Type B pancreatic cell (in vitro differentiated cells): ENCODE measurements around the gene TRPV6. TPM values are rescaled to one million over a fixed set of nuclear protein-coding genes. Genes with fewer than 3 reads are reported as not detected.

Source experiments
- DNase-seq: peaks from one replicate; pipeline ENCODE4 v3.0.0; 2021; ENCODE audit warnings: mixed read lengths; ENCODE audit not compliant: unreplicated experiment; ENCODE audit errors: extremely low spot score
- H3K27ac Mint-ChIP-seq: 2 replicates; pipeline ENCODE4 v1.8.0; 2021; ENCODE audit warnings: mild to moderate bottlenecking, mixed read lengths
- H3K27me3 Mint-ChIP-seq: 2 replicates; pipeline ENCODE4 v1.8.0; 2021; ENCODE audit warnings: mixed read lengths
- H3K36me3 Mint-ChIP-seq: 2 replicates; pipeline ENCODE4 v1.8.0; 2021; ENCODE audit warnings: mixed read lengths
- H3K4me1 Mint-ChIP-seq: one replicate; pipeline ENCODE4 v1.8.0; 2021; ENCODE audit warnings: mixed read lengths; ENCODE audit not compliant: unreplicated experiment
- H3K4me3 Mint-ChIP-seq: 2 replicates; pipeline ENCODE4 v1.8.0; 2021; ENCODE audit warnings: mild to moderate bottlenecking, mixed read lengths
- H3K9me3 Mint-ChIP-seq: 2 replicates; pipeline ENCODE4 v1.8.0; 2021; ENCODE audit warnings: mixed read lengths
- CTCF ChIP-seq: fragments of 200-600 bp; sonication (generic); conservative IDR thresholded peaks from 2 replicates; pipeline ENCODE4 v1.5.0; 2021; ENCODE audit warnings: antibody characterized with exemption, mild to moderate bottlenecking
- total RNA-seq: library from RNA; stranded (reverse); gene quantifications from 2 replicates; pipeline ENCODE4 v1.2.1, GENCODE V29; 2021; ENCODE audit warnings: low replicate concordance

The TRPV6 gene
- total RNA-seq, 1 donor from 2014 or later: 8.1 TPM

- H3K4me1 Mint-ChIP-seq: no peaks in the 10 kb centered on the region
- H3K27me3 Mint-ChIP-seq: no peaks in the 10 kb centered on the region
- no peaks in the 10 kb centered on the region for H3K36me3 Mint-ChIP-seq
- no peak for DNase-seq
- H3K4me3 Mint-ChIP-seq: peak overlapping the region; percentile 21
- H3K9me3 Mint-ChIP-seq: peaks cover 3% of the 10 kb centered on the region
- no peak for TF ChIP-seq CTCF
- H3K27ac Mint-ChIP-seq: peak overlapping the region; percentile 20
These were observed 28.0 kb upstream of the TRPV6 start for GRCh38 chr7:142913566-142913965.

GRCh38 chr7:142913051-142913450 lies 27.5 kb upstream of the TRPV6 start:
- H3K4me1 Mint-ChIP-seq: no peaks in the 10 kb centered on the region
- no peak for DNase-seq
- no peaks in the 10 kb centered on the region for H3K36me3 Mint-ChIP-seq
- no peak overlapping the region for H3K4me3 Mint-ChIP-seq
- H3K27ac Mint-ChIP-seq: peak overlapping the region; percentile 20
- peaks cover 3% of the 10 kb centered on the region for H3K9me3 Mint-ChIP-seq
- no peak for TF ChIP-seq CTCF
- H3K27me3 Mint-ChIP-seq: no peaks in the 10 kb centered on the region

GRCh38 chr7:142910481-142910880 lies 24.9 kb upstream of the TRPV6 start:
- H3K9me3 Mint-ChIP-seq: peaks cover 3% of the 10 kb centered on the region
- TF ChIP-seq CTCF: no peak
- no peaks in the 10 kb centered on the region for H3K4me1 Mint-ChIP-seq
- no peaks in the 10 kb centered on the region for H3K36me3 Mint-ChIP-seq
- peak overlapping the region; percentile 74 for H3K27ac Mint-ChIP-seq
- no peak overlapping the region for H3K4me3 Mint-ChIP-seq
- no peaks in the 10 kb centered on the region for H3K27me3 Mint-ChIP-seq
- no peak for DNase-seq

- no peak for DNase-seq
- Mint-ChIP-seq H3K4me1 (no peaks in the 10 kb centered on the region), H3K36me3 (no peaks in the 10 kb centered on the region), H3K9me3 (peaks cover 3% of the 10 kb centered on the region), H3K27me3 (no peaks in the 10 kb centered on the region), H3K4me3 (no peak overlapping the region), H3K27ac (peak overlapping the region; percentile 74)
- no peak for TF ChIP-seq CTCF
These were observed 24.5 kb upstream of the TRPV6 start for GRCh38 chr7:142910031-142910433.

GRCh38 chr7:142908921-142909890 lies 23.7 kb upstream of the TRPV6 start:
- no peak overlapping the region for H3K4me3 Mint-ChIP-seq
- H3K27ac Mint-ChIP-seq: peak overlapping the region; percentile 74
- H3K36me3 Mint-ChIP-seq: no peaks in the 10 kb centered on the region
- no peaks in the 10 kb centered on the region for H3K4me1 Mint-ChIP-seq
- peak; percentile 27 for TF ChIP-seq CTCF
- DNase-seq: no peak
- peaks cover 3% of the 10 kb centered on the region for H3K9me3 Mint-ChIP-seq
- H3K27me3 Mint-ChIP-seq: no peaks in the 10 kb centered on the region
